Right lobe of liver (tissue), 4 donors: Measurements from ENCODE around the gene STK11IP.

Source experiments
- CTCF ChIP-seq, 4 donors: fragments of 200-600 bp in 3 of 4; fragments of 450-650 bp in 1 of 4; IDR thresholded peaks; one replicate each; pipeline versions ENCODE4 v1.5.1 to v1.8.0; 2016 to 2022; ENCODE audit warnings: antibody characterized with exemption in 4 of 4, mild to moderate bottlenecking in 2 of 4
- POLR2A ChIP-seq: fragments of 450-650 bp; IDR thresholded peaks from one replicate; pipeline ENCODE4 v1.6.1; 2017; ENCODE audit warnings: antibody characterized with exemption, mild to moderate bottlenecking
- donor health status: DM: no; HTN: no; CAD: no.
- donor health status: DM: no; HTN: no; CAD: no.
- donor health status: DM: no; HTN: yes; CAD: no.

DNA sequence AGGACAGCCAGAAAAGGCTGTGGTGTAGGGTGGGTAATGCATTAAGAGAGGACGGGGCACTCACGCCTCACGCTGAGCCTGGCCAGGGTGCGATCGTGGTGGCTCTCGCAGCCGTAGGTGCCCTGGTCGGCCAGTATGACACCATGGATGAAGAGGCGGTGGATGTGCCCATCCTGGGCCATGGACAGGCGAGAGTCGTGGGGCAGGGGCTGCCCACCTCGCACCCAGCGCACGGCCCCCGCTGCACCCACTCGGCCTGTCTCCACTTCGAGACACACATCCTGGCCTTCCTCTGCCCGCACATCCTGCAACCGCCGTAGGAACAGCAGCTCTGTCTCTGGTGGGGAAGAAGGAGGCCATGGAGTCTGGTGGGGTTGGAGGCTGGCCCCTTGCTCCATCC, 41.7 kb upstream of the STK11IP start:
- TF ChIP-seq POLR2A (no peak), CTCF (IDR thresholded peaks at IDR 0.05) (no peak)
